HG03196 (cell line): ENCODE measurements around the gene FGF14.
A peak's percentile ranks its signal among the peaks of the same experiment; 100 is the strongest.

Experiments used
- ATAC-seq: cut with Tn5 transposase; IDR thresholded peaks from one replicate; pipeline ENCODE4 v1.9.1; 2021; ENCODE audit not compliant: unreplicated experiment

FGF14 gene

DNA sequence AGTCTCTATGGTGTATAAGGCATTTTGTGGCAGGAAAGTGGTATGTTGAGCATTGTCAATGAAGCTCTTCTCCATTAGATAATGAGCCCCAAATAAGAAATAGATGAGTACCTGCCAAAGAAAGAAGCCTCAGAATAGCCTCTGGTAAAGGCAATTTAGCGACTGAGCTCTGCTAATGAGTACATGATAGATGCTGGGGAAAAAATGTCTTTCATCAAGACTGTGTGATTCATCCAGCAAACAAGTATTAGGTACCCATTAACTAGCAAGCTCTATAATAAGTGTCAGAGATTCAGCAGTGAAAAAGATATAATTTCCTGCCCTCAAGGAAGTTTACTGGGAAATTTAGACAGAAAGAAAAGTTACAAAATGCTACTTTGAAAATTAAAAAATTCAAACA is 654.8 kb downstream of the FGF14 start:
- ATAC-seq, result no peak

- ATAC-seq, result no peak
These were observed 655.3 kb downstream of the FGF14 start for GRCh38 chr13:101746513-101746912.

- peak; percentile 97 for ATAC-seq
These were observed 662.3 kb downstream of the FGF14 start for GRCh38 chr13:101739382-101740178.

DNA sequence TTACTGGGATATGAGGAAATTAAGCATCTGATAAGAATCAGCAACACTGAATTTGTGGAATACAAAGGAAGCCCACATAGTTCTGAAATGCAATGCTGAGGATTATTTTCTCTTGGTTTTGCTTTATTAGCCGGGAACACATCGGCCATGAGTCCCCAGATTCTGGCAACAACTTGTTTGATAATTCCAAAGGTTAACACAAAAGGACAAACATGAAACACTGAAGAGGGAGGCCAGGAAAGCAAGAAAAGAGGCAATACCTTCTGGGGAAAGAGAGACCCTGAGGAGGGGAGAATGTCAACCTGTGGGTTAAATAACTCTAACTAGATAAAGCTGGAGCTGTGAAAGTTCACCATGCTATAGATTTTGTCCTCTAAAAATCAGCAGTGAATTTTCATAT is 663.5 kb downstream of the FGF14 start:
- ATAC-seq, result no peak

DNA sequence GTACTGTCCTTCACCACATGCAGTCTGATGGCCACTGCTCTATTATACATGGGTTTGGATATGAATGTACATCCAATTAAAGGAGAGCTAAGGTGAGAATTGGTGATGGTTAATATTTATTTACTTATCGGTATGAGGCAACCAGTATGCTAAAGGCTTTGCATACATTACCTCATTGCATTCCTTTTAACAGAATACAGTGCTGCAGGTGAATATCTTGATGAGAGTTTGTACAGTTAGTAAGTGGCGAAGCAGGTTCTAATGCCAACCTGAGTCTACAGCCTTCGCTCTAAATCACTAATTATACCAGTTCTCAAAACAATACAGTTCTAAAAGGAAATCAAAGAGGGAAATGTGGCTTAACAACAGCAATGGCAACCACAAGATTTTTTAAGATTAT is 665.3 kb downstream of the FGF14 start:
- no peak for ATAC-seq

DNA sequence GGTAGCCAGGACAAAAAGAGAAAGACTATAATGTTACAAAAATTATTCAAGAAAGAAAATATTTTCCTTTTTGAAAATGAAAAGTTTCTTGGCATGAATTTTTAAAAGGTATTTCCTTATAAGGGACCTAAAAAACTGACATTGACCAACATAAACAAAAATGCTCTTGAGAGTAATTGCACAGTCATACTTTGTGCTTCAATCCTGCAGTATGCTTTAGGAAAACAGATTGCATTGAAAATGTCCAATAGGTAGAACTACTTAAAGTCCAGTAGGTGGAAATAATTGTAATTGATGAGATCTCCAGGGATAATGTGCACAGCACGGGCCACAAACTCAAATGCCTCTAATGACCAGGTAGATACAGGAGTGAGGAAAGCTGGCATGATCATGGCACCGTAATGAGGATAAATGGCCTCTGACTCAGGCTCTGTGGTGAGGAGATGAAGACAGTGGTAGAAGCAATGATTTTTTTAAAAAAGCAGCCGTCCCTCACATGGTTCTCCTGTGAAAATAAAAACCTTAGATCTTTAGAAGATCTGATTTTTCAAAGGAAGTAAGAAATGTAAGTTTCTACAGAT is 671.3 kb downstream of the FGF14 start:
- ATAC-seq, result no peak

DNA sequence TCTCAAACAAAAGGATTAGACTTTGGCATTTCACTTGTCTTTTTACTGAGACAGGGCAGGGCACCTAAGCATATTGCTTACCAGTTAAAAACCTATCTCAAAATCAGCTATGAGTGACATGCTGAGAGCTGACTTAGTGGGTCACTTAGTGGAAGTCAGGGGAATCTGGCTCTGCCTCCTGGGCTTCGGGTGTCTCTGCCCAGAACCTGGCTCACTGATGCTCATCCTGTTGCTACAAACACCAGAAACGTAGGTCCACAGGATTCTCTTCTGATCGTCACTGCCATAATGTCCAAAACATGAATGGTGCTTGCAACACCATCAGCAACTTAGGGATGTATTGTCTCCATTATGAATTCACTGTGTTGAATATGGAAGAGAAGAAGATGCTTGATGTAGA is 673.2 kb downstream of the FGF14 start:
- no peak for ATAC-seq

DNA sequence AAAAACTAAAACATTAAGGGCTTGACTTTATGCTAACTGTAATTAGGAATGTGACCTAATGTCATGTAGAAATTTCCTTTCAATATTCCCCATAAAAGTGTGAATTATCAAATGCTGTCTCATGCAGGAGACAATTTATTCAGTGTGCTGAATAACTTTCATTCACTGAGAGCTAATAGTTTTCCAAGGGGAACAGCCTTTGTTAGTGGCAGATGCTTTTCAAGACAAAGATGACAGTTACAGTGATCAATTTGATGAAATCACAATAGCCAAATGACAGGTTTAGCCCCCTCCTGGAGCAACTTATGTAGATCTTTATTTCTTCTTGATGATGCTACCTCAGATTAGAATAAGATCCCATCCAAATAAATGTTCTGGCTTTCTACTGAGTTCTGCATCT is 673.8 kb downstream of the FGF14 start:
- ATAC-seq, result no peak

- no peak for ATAC-seq
These were observed 674.7 kb downstream of the FGF14 start for GRCh38 chr13:101727118-101727517.

- no peak for ATAC-seq
These were observed 675.2 kb downstream of the FGF14 start for GRCh38 chr13:101726681-101727080.

DNA sequence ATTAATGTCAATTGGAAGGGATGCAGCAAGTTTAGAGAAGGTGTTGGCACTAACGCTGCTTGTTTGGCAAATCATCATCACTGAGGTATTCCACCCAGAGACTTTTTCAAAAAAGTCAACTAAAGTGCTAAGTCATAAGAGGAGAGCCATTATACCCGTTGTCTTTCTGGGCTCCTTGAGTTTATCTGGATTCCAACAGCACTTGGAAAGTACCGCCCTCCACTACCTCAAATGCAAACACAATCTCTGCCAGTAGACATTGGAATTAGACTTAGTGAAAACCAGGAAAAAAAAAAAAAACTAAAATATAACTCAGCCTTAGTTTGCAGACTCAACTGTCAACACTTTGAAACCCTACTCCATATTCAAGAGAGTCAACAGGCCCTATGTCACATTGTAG is 683.4 kb downstream of the FGF14 start:
- ATAC-seq, result no peak

- ATAC-seq, result no peak
These were observed 684.5 kb downstream of the FGF14 start for GRCh38 chr13:101717353-101717752.

DNA sequence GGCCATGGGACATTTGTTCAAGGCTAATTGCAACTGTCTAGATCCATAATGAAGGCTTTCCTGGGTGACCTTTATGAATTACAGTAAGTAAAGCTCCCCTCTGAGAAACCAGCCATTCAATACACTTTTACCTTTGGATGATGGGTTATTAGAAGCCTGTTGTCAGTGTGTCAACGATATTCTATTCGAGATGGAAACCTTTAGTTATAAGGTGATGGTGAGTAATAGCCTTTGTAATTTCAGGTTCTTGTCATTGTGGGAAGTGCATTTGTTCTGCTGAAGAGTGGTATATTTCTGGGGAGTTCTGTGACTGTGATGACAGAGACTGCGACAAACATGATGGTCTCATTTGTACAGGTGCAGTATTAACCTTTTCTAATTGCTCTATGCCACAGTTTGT is 687.7 kb downstream of the FGF14 start:
- no peak for ATAC-seq

DNA sequence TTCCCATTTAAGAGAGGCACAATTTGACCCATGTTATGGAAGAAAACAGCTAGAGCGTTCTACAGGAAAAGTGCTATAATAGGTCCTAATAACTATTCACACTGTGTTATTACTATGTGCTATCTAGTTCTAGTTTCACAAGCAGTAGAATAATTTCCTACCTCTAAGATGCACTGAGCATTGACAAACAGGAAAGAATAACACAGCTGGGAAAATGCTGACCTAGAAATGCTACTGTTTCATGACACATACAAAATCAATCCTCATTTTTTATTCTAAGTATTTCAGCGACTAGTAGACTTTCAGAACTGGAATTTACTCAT is 689.9 kb downstream of the FGF14 start:
- no peak for ATAC-seq

- ATAC-seq, result no peak
These were observed 690.4 kb downstream of the FGF14 start for GRCh38 chr13:101711307-101712025.

DNA sequence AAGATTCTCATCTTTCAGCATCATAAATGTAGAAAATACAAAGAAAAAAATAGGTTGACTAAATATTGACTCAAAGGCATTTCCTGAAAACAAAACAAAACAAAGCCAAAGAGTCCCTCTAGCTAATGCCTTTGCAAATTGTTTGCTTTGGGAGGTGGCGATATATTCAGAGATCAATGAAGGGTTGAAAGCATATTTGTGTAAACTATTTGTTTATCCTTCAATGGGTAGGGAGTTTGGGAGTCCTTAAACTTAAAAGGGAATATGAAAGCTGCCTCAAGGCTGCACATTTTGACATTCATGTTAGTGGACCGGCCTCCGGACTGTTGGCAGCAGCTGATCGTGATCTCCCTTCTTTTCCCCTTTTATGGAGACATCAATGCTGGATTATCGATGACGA is 691.9 kb downstream of the FGF14 start:
- ATAC-seq, result no peak

GRCh38 chr13:101708115-101708514 is 693.7 kb downstream of the FGF14 start:
- no peak for ATAC-seq

DNA sequence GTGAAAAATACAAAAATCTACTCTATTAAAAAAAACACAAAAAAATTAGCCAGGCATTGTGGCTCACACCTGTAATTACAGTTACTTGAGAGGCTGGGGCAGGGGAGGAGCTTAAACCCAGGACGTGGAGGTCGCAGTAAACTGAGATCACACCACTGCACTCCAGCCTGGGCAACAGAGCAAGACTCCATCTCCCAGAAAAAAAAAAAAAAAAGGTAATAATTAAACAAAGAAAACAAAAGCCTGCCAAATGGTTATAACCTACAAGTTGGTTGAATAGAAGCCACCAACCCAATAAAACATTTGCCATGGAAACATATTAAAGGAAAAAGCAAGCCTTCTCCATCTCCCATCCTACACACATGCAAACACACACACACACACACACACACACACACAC is 694.2 kb downstream of the FGF14 start:
- ATAC-seq, result no peak

- ATAC-seq, result peak; percentile 65
These were observed 695.2 kb downstream of the FGF14 start for GRCh38 chr13:101706651-101707050.

GRCh38 chr13:101703838-101704237 is 698.0 kb downstream of the FGF14 start:
- no peak for ATAC-seq

DNA sequence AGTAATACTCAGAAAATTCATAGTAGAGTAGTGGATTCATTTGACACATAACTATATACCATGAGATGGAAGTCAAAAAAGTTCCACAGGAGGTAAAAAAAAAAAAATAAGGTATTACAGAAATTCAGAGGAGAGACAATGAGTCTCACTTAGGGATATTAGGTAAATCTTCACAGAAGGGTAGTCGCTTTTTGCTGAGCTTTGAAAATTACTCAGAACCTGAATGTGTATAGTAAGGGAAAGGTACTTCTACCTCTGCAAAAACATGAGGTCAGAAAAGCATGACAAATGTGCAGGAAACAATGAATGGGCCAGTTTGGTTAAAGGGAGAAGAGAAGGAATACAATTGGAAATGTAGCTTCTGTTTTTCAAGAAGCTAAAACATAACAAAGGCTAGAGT is 698.8 kb downstream of the FGF14 start:
- no peak for ATAC-seq

DNA sequence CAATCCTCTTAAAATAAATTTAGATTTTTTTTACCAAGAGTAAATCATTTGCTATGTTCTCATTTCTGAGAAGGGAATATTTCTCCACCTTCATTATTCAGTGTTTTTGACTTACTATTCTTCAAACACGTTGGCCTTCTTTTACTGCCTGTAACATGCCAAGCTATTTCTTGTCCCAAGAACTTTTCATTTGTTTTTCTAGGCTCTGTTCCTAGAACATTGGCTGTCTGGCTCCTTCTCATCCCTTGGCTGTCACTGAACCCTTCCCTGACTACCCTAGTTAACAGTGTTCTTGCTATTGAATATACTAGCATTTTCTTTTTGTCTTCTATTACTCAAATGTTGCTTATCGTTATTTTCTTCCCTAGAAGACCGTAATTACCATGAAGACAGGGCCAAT is 701.2 kb downstream of the FGF14 start:
- no peak for ATAC-seq
